HG03442 (cell line): ENCODE measurements around the gene AGO3.

ENCODE experiments used
- ATAC-seq: cut with Tn5 transposase; IDR thresholded peaks from one replicate; pipeline ENCODE4 v1.9.1; 2021; ENCODE audit warnings: mild to moderate bottlenecking, moderate library complexity; ENCODE audit not compliant: unreplicated experiment

The AGO3 gene

GRCh38 chr1:36094621-36095061, 163.7 kb downstream of the AGO3 start:
- ATAC-seq = no peak

DNA sequence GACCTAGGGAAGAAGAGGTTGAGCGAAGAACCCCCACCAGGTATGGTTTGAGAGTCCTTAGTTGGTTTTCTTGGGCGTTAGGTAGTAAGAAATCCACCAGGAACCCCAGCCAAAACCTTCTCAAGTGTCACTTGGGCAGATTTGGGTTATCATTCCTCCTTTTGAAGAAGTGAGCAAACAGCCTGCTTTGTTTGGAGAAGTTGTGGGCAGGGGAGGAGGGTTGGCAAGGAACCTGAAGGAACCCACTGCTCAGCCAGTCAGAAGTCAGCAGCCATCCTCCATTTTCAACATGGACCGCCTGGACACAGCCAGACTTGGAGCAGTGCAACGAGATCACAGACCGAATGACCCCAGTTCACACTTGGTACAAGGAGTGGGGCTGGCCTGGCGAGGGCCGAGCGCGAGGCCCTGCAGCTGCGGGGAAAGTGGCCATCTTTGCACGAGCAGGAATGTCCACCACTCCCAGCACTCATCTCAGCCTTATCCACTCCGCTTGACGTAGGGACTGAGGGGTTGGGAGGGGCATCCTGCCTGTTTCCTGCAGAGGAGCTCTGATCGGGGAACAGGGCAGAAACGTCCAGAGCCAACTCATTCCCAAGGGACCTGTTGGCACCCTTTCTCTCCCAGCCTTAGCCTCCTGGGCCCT, 165.0 kb downstream of the AGO3 start:
- no peak for ATAC-seq

- ATAC-seq = no peak
Measured at GRCh38 chr1:36096500-36097432, 165.9 kb downstream of the AGO3 start.

DNA sequence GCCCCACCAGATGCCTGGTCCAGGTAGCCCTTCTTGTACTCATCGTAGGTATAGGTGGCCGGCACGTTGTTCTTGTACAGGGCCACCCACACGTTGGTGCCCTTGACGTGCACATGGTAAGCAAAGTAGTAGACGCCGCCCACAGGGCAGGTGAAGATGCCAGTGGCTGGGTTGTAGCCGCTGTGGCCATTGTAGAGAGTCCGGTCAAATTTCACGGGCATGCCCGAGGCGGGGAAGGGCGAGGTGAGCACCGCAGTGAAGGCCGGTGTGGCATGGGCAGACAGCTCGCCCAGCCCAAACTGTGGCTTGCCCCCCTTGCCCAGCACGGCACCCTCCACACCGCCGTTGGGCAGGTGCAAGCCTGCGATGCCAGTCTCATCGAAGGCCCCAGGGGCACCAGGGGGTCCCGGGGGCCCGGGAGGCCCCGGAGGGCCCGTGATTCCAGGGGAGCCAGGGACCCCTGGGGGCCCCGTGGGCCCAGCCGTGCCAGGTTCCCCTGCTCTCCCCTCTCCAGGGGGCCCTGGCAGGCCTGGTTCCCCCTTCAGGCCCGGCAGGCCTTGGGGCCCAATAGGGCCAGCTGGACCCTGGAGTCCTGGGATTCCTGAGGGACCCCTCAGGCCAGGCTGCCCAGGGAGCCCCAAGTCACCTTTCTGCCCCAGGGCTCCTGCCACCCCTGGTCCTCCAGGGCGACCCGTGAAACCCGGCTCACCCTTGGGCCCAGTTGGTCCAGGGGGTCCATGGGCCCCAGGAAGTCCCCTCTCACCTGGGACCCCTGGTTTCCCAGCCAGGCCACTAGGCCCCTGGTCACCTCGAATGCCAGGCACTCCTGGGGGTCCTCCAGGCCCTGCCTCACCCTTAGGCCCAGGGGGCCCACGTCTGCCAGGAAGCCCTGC, 167.0 kb downstream of the AGO3 start:
- ATAC-seq = no peak

DNA sequence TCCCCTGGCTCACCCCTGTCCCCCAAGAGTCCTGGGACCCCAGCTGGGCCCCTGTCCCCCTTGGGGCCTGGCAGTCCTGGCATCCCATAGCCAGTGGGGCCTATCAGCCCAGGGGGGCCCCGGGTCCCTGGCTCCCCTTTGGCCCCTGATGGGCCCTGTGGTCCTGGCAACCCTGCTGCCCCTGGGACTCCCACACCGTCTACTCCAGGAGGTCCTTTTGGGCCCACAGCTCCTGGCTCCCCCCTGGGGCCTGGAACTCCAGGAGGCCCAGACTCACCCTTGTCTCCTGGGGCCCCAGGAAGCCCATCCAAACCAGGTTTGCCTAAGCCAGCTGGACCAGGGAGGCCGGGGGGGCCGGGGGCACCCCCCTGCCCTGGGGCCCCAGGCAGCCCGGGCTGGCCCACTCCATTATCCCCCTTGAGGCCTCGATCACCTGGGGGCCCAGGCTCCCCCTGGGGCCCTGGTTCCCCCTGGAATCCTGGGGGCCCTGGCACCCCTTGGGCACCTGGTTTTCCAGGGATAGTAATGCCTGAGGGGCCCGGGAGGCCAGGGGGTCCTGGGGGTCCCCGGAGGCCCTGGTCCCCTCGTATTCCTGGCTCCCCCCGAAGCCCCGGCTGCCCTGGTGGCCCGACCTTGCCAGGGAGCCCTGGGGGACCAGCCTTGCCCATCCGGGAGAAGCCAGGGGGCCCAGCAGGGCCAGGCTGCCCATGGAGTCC, 167.9 kb downstream of the AGO3 start:
- no peak for ATAC-seq

- no peak for ATAC-seq
Measured at GRCh38 chr1:36099681-36100341, 168.9 kb downstream of the AGO3 start.

GRCh38 chr1:36100376-36100775, 169.5 kb downstream of the AGO3 start:
- no peak for ATAC-seq

GRCh38 chr1:36101546-36101945, 170.6 kb downstream of the AGO3 start:
- ATAC-seq = no peak

GRCh38 chr1:36106269-36106668, 175.4 kb downstream of the AGO3 start:
- ATAC-seq = no peak

GRCh38 chr1:36107394-36107793, 176.5 kb downstream of the AGO3 start:
- ATAC-seq = no peak

DNA sequence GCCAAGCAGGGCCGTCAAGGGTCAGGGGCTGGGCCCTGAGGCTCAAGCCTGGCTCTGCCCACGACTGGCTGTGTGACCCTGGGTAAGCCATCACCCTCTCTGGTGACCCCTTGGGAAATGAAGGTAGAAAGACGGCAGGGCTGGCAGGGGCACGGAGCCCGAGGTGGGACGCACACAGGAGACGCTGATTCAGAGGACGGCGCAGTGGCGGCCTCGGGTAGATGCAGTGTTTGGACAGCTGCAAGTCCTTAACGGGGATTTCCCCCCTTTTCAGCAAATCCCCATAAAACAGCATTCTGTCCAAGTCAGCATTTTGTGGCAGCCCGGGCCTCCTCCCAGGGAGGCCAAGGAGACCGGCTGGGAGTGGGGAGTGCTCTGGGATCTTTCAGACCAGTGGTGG, 177.4 kb downstream of the AGO3 start:
- no peak for ATAC-seq

- no peak for ATAC-seq
Measured at GRCh38 chr1:36109041-36109679, 178.3 kb downstream of the AGO3 start.

DNA sequence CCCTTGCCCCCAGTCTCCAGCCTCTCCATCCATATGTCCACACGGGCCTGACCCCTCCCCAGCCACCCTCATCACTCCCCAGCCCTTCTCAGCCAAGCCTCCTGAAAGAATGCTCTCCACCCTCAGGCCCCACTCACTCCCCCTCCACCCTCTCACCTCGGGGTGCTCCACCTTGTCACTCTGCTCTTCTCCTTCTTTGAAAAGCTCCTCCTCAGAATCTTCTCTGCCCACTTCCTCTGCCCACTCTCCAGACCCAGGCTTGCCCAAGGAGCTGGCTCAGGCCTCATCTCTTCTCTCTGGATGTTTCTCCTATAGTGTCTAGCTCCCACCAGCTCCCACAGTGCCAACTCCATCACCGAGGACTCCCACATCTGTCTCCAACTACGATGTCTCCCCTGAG, 180.2 kb downstream of the AGO3 start:
- no peak for ATAC-seq

DNA sequence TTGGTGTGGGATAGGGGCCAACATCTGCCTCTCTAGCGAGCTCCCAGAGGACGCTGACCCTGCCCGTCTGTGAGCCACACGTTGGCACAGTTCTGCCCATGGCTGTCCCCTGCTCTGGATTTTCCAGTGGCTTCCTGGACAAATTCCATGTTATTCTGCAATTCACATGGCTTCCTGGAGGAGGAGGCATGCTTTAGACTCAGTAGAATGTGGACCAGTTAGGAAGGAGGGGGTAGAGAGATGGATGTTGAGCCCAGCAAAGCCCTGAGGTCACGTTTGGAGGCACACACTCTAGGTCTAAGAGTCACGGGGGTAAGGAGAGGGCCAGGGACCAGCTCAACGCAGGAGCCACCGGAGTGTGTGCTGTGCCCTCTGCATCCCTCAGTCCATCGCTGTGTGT, 181.9 kb downstream of the AGO3 start:
- no peak for ATAC-seq

GRCh38 chr1:36114371-36114770, 183.5 kb downstream of the AGO3 start:
- no peak for ATAC-seq

DNA sequence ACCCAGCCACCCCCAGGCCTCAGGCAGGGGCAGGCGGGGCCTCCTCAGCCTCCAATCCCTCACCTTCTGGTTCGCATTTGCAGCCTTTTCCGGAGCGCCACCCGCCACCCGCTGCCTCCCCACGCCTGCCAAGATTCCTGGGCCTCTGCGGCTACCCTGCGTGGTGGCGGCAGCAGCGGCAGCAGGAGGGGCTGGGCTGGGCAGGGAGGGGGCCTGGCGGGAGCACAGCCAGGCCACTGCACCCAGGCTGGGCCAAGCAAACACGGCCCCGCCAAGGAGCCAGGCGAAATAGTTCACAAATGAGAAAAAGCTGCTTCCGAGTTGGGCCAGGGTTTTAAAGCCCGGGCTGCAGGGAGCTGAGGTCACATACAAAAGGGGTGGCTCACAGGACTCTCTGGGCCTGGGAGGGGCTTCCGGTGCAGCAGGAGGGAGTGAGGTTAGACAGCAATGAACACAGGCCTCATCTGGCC, 184.3 kb downstream of the AGO3 start:
- ATAC-seq = no peak

DNA sequence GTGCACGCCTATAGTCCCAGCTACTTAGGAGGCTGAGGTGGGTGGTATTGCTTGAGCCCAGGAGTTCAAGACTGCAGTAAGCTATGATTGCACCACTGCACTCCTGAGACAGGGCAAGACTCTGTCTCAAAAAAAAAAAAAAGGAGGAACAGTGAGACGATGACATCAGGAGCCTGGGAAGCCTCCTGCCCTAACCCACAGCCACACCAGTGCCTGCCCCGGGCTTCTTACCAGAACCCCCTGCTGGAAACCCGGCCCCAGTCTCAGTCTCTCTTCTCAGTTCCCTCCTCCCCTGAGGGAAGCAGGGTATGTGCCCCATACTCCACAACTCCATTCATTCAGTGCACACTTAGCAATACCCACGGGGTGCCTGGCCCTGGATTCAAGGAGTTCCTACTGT, 185.0 kb downstream of the AGO3 start:
- ATAC-seq = no peak

DNA sequence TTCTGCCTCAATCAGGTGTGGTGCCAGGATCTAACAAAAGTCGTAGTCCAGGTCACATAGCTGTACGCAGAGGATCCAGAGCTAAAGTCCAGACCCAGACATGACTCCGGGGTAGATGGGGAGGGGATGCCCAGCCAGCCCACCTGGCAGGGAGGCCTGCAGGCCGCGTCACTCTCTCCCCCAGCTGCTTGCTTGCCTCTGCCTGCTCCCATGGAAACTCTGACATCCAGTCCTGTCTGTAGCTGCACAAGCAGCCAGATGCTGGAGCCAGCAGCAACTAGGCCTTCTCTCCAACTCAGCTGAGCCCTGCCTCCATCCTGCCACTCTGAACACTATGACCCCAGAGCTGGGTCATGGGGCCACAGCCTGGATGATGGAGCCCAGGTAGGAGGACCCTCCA, 186.0 kb downstream of the AGO3 start:
- no peak for ATAC-seq

DNA sequence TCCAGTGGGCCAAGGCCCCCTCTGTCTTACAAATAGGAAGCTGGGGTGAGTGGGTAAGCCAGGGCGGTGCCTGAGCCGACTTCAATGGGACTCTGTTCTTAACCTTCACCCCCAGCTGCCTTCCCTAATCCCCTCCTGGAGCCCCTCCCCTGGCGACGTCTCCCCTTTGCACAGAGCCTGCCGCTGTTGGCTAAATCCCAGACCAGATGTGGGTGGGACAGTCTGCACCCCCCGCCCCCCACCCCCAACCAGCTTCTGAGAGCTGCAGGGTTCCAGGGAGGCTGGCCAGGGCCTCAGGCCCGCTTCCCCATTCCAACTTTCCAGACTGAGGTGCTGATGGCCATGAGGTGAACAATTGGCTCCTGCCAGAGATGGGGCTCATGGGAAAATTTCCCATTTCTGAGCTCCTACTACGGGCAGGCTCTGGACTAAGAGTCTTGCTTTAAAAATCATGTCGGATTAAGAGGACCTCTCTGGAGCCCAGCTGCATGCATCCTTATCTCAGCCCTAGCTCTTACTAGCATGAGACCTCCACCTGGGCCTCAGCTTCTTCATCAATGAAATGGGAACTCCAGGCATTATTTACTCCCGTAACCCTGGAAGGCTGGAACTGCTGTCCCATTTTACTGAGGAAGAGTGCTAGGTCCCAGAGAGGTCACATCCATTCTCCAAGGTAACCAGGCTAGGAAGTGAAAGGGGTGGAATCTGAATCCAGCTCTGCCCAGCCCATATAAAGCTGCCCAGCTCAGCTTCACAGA, 187.7 kb downstream of the AGO3 start:
- no peak for ATAC-seq
